ENCODE data around the gene DOCK3. TPM values are rescaled to one million over a fixed set of nuclear protein-coding genes. Genes with fewer than 3 reads are reported as not detected.
"Not testable (repeated sequence)": the region's sequence is repeated elsewhere in the genome, so short reads cannot be mapped to it uniquely, and the experiment has no call there.

DOCK3 gene
- total RNA-seq, 3 donors from 2014 or later (not counting 1 experiment from before 2014, with no cell fraction given), result 1.4 to 2.4 (median 1.7) TPM

DNA sequence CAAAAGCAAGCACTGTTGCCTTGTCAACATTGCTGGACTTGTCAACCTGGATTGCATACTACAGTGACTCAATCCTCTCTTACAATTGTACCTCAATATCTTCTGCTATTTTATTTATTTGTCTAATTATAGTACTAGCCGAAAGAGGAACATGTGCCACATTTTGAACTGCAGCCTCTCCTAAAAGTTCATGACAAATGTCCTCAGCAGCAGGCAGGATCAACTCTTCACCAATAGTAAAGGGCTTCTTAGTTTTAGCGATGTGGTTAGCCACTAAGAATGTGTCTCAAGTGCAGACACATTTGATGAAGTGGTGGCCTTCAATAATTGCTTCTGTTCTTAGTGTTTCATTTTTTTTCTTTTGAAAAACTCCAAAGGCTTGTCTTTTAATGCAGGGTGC lies 13.2 kb downstream of the DOCK3 start:
- 91% methylated on average over 2 of the region's 2 CpGs for WGBS (ENCODE audit: insufficient coverage)
- intact Hi-C loops (cut with micrococcal nuclease), result no loop called here
- no peaks in the 10 kb centered on the region for H3K4me1 ChIP-seq (ENCODE audit: control insufficient read depth, insufficient read depth, low read length)
- Mint-ChIP-seq H3K27ac (no peak overlapping the region), H3K36me3 (no peaks in the 10 kb centered on the region), H3K4me1 (no peaks in the 10 kb centered on the region), H3K4me3 (no peak overlapping the region), H3K9me3 (no peaks in the 10 kb centered on the region), H3K27me3 (ENCODE audit: low read depth in 2 of 2) (peaks cover 15 to 21% of the 10 kb centered on the region in 2 donors)
- H3K9me3 ChIP-seq (ENCODE audit: control insufficient read depth, insufficient read depth, low read length), result no peaks in the 10 kb centered on the region
- H3K36me3 ChIP-seq (ENCODE audit: control insufficient read depth, insufficient read depth, low read length), result no peaks in the 10 kb centered on the region
- ATAC-seq (no peak), DNase-seq (no peak)
- no peaks in the 10 kb centered on the region for H3K27me3 ChIP-seq (ENCODE audit: control insufficient read depth, insufficient read depth, low read length)
- H3K27ac ChIP-seq (ENCODE audit: low read length), result no peak overlapping the region
- no peak for TF ChIP-seq CTCF (IDR thresholded peaks at IDR 0.05)
- H3K4me3 ChIP-seq (ENCODE audit: low read length), result no peak overlapping the region

DNA sequence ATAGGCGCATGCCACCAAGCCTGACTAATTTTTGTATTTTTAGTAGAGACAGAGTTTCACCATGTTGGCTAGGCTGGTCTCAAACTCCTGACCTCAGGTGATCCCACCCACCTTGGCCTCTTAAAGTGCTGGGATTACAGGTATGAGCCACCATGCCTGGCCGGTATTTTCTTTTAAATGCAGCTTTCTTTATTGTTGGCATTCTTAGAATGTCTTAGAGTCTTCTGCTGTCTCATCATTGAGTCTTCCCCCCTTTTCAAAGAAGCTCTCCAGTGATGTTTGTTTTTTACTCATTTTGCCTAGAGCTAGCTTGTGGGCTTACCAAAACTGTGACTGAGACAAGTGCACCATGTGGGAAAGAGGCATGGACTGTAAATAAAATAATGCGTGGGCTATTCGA lies 13.9 kb downstream of the DOCK3 start:
- 95% methylated on average over 4 of the region's 4 CpGs for WGBS (ENCODE audit: insufficient coverage)
- intact Hi-C loops (cut with micrococcal nuclease); H3K4me1 ChIP-seq (ENCODE audit: control insufficient read depth, insufficient read depth, low read length); H3K9me3 ChIP-seq (ENCODE audit: control insufficient read depth, insufficient read depth, low read length); ATAC-seq; H3K36me3 Mint-ChIP-seq; H3K4me3 Mint-ChIP-seq; H3K27ac Mint-ChIP-seq; H3K36me3 ChIP-seq (ENCODE audit: control insufficient read depth, insufficient read depth, low read length); H3K27ac ChIP-seq (ENCODE audit: low read length); H3K27me3 ChIP-seq (ENCODE audit: control insufficient read depth, insufficient read depth, low read length); H3K9me3 Mint-ChIP-seq; H3K4me1 Mint-ChIP-seq; H3K4me3 ChIP-seq (ENCODE audit: low read length); DNase-seq: not testable (repeated sequence)
- H3K27me3 Mint-ChIP-seq (ENCODE audit: low read depth in 2 of 2), result peaks cover 15 to 21% of the 10 kb centered on the region in 2 donors

DNA sequence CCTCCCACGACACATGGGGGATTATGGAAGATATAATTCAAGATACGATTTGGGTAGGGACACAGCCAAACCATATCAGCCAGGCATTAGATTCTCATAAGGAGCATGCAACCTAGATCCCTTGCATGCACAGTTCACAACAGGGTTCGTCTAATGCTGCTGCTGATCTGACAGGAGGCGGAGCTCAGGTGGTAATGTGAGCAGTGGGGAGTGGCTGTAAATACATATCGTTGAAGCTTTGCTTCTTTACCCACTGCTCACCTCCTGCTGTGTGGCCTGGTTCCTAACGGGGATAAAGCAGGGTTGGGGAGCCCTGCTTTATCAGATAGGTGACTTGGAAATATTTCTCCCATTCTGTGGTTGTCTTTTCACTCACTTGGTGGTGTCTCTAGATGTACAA lies 14.8 kb downstream of the DOCK3 start:
- TF ChIP-seq CTCF (IDR thresholded peaks at IDR 0.05), result no peak
- no peak overlapping the region for H3K4me3 ChIP-seq (ENCODE audit: low read length)
- Mint-ChIP-seq H3K4me1 (no peaks in the 10 kb centered on the region), H3K36me3 (no peaks in the 10 kb centered on the region), H3K4me3 (no peak overlapping the region), H3K9me3 (no peaks in the 10 kb centered on the region), H3K27me3 (ENCODE audit: low read depth in 2 of 2) (peaks cover 12% of the 10 kb centered on the region in 2 donors), H3K27ac (no peak overlapping the region)
- no peaks in the 10 kb centered on the region for H3K36me3 ChIP-seq (ENCODE audit: control insufficient read depth, insufficient read depth, low read length)
- H3K27ac ChIP-seq (ENCODE audit: low read length), result no peak overlapping the region
- H3K9me3 ChIP-seq (ENCODE audit: control insufficient read depth, insufficient read depth, low read length), result no peaks in the 10 kb centered on the region
- intact Hi-C loops (cut with micrococcal nuclease), result no loop called here
- H3K4me1 ChIP-seq (ENCODE audit: control insufficient read depth, insufficient read depth, low read length), result no peaks in the 10 kb centered on the region
- 78% methylated on average over 3 of the region's 6 CpGs for WGBS (ENCODE audit: insufficient coverage)
- H3K27me3 ChIP-seq (ENCODE audit: control insufficient read depth, insufficient read depth, low read length), result no peaks in the 10 kb centered on the region
- no peak for ATAC-seq
- DNase-seq, result no peak

GRCh38 chr3:50695031-50695430 lies 20.3 kb downstream of the DOCK3 start:
- DNase-seq, result no peak
- peaks cover 0 to 10% of the 10 kb centered on the region in 2 donors for H3K27me3 Mint-ChIP-seq (ENCODE audit: low read depth in 2 of 2)

More at GRCh38 chr3:50695031-50695430, 20.3 kb downstream of the DOCK3 start:
- Mint-ChIP-seq H3K36me3 (no peaks in the 10 kb centered on the region), H3K9me3 (no peaks in the 10 kb centered on the region), H3K4me3 (no peak overlapping the region), H3K27ac (no peak overlapping the region), H3K4me1 (peaks cover 0 to 5% of the 10 kb centered on the region in 2 donors)
- 100% methylated on average over 2 of the region's 2 CpGs for WGBS (ENCODE audit: insufficient coverage)
- intact Hi-C loops (cut with micrococcal nuclease), result no loop called here
- Histone ChIP-seq H3K27me3 (ENCODE audit: control insufficient read depth, insufficient read depth, low read length) (no peaks in the 10 kb centered on the region), H3K36me3 (ENCODE audit: control insufficient read depth, insufficient read depth, low read length) (no peaks in the 10 kb centered on the region), H3K27ac (ENCODE audit: low read length) (no peak overlapping the region), H3K4me3 (ENCODE audit: low read length) (no peak overlapping the region), H3K9me3 (ENCODE audit: control insufficient read depth, insufficient read depth, low read length) (no peaks in the 10 kb centered on the region), H3K4me1 (ENCODE audit: control insufficient read depth, insufficient read depth, low read length) (no peaks in the 10 kb centered on the region)
- no peak for ATAC-seq
- TF ChIP-seq CTCF (IDR thresholded peaks at IDR 0.05), result no peak
